GM18520 (cell line): Measurements from ENCODE around the gene DOCK3.

Experiments used
- ATAC-seq: cut with Tn5 transposase; IDR thresholded peaks from one replicate; pipeline ENCODE4 v1.9.1; 2021; ENCODE audit not compliant: unreplicated experiment

DOCK3 gene, protein sequence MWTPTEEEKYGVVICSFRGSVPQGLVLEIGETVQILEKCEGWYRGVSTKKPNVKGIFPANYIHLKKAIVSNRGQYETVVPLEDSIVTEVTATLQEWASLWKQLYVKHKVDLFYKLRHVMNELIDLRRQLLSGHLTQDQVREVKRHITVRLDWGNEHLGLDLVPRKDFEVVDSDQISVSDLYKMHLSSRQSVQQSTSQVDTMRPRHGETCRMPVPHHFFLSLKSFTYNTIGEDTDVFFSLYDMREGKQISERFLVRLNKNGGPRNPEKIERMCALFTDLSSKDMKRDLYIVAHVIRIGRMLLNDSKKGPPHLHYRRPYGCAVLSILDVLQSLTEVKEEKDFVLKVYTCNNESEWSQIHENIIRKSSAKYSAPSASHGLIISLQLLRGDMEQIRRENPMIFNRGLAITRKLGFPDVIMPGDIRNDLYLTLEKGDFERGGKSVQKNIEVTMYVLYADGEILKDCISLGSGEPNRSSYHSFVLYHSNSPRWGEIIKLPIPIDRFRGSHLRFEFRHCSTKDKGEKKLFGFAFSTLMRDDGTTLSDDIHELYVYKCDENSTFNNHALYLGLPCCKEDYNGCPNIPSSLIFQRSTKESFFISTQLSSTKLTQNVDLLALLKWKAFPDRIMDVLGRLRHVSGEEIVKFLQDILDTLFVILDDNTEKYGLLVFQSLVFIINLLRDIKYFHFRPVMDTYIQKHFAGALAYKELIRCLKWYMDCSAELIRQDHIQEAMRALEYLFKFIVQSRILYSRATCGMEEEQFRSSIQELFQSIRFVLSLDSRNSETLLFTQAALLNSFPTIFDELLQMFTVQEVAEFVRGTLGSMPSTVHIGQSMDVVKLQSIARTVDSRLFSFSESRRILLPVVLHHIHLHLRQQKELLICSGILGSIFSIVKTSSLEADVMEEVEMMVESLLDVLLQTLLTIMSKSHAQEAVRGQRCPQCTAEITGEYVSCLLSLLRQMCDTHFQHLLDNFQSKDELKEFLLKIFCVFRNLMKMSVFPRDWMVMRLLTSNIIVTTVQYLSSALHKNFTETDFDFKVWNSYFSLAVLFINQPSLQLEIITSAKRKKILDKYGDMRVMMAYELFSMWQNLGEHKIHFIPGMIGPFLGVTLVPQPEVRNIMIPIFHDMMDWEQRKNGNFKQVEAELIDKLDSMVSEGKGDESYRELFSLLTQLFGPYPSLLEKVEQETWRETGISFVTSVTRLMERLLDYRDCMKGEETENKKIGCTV (N-terminal part only)

GRCh38 chr3:50674349-50675178 lies at the start of gene DOCK3:
Gene DOCK3, plus strand, starts transcription at chr3:50674927. Its CDS starts 337 bp downstream, at chr3:50675264.
- no peak for ATAC-seq

- ATAC-seq = no peak
These were observed 49.2 kb upstream of the DOCK3 start for GRCh38 chr3:50625231-50626182.

GRCh38 chr3:50626401-50626800 lies 48.3 kb upstream of the DOCK3 start:
- no peak for ATAC-seq

DNA sequence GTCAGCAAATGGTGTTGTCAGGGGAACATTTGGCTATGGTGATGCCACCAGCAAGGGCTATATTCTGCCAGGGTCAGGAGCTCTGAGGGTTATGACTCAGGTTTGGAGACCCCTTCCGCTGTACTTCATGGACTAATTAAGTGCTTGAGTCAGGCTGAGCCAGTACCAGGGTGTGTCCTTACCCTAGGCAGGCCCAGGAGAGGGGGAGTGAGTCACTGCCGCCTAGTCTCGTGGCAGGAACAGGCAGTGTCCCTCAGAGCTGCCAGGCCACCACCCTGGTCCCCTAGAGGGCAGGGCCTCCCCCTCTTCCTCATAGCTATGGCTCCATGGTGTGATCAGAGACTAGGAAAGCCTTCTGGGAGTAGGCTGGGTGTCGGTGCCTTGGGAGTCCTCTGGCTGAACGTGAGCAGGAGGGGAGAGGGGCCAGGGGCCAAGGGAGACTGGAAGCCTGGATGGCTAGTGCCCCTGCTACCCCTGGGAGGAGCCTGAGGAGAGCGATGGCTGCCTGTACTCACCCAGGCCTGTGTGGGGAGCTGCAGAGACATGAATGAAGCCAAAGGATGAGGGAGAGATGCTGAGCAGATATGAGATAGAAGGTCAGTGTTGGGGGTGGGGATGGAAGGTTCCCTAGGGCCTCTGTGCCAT lies 47.2 kb upstream of the DOCK3 start:
- ATAC-seq = no peak

- no peak for ATAC-seq
These were observed 46.1 kb upstream of the DOCK3 start for GRCh38 chr3:50628601-50629000.

DNA sequence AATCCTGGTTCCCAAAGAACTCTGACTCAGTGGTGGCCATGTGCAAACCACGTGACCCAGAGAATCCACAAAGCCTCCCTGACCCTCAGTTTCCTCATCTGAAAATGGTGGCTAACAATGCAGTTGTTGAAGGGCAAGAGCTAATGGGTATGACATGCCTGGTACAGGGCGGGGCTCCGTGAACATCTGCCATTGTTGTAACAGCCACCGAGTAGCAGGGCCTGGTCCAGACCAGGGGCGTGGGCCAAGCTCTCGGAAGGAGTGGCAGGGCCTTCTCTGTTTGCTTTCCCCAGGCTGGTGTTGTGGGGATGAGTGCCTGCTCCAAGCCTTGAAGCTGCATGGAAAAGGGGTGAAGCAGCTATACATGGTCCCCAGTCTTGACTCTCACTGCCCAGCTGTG lies 44.3 kb upstream of the DOCK3 start:
- no peak for ATAC-seq

DNA sequence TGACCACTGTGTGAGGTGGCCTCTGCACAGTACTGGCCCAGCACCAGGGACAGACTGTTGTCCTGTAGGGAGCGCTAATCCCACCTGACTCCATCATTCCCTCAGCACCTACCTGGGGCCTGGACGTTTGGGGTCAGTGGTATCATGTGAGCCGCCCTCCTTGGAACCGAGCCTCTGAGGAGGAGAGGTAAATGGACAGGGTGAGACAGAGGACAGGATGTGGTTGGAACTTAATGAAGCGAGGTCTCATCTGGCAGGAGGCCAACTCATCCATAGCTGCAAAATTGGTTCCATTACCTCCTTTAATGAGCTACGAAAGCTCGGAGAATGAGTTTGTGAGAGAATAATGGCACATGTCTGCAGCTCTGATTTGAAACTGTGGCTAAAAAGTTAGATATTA lies 43.9 kb upstream of the DOCK3 start:
- no peak for ATAC-seq

GRCh38 chr3:50632450-50632849 lies 42.3 kb upstream of the DOCK3 start:
- no peak for ATAC-seq

DNA sequence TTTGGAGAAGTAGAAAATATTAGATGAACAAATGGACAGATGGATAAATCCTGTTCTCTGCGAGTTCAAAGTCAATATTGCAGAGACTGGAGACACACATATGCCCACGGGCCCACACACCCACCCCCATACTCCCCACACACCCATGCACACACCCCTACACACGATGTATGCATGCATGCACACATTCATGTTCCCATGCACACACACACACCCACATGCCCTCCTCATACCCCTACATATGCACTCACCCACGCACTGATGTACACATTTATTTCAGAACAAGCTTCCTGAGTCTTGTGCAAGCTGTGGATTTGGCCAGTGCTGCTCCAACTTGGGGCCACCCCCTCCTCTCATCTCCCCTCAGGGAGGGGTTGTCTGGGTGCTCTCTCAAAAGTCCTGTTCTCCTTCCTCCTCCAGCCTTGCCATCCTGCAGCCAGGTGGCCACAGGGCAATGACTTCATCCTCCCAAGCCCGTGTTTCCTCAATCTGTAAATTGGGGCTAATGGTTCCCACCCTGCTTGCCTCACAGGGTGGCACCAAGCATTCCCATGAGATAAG lies 41.4 kb upstream of the DOCK3 start:
- no peak for ATAC-seq

GRCh38 chr3:50635066-50635465 lies 39.7 kb upstream of the DOCK3 start:
- ATAC-seq = no peak

DNA sequence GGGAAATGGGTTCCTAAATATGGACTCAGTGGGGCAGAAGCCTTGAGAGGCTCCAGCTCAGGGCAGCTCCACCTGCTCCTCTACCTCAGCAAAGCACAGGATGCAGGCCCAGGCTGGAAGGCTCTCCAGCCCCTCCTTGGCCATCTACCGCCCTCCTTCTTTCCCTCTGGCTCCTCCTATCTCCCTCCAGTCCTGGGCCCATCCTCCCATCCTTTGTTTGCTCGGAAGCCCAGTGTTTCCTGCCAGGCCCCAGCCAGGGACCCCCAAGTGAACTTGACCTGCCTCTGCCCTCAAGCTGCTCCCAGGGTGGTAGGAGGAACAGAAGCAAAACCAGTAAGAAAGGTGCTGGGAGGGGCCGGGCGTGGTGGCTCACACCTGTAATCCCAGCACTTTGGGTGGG lies 37.7 kb upstream of the DOCK3 start:
- no peak for ATAC-seq

GRCh38 chr3:50637945-50638344 lies 36.8 kb upstream of the DOCK3 start:
- no peak for ATAC-seq

DNA sequence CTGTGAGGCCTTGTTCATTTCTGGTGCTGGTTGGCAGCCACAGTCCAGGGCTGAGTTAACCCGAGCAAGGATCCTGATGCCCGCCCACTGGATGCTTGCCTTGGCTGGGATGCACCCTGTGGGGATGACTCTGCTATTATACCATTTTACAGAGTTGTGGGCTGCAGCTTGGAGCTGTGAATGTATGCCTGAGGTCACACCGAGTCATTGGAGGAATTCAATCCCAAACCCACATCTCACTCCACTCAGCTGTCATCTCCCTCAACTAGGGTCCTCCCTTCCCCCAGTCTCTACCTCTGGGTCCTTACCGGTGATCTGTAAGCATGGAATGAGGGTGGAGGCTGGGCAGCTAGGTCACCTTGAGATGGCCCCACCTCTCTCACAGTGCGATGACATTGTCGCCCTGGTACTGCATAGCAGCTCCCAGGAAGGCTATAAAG lies 35.7 kb upstream of the DOCK3 start:
- no peak for ATAC-seq

DNA sequence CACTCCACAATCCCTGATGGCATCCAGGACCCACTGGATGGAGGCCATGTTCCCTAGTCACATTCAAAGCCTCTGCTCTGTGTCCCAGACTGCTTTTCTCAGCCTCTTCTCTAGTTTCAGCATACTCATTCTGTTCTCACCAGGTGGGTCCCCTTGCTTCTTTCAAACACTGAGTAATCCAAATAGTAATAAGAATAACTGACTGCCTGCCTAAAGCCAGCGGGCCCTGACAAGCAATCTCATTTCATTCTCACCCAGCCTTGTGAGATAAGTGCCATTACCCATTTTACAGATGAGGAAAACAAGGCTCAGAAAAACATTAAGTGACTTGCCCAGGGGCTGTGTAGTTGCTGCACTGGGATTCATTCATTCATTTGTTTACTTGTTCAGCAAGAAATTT lies 32.3 kb upstream of the DOCK3 start:
- ATAC-seq = no peak

- no peak for ATAC-seq
These were observed 30.2 kb upstream of the DOCK3 start for GRCh38 chr3:50644561-50644960.

DNA sequence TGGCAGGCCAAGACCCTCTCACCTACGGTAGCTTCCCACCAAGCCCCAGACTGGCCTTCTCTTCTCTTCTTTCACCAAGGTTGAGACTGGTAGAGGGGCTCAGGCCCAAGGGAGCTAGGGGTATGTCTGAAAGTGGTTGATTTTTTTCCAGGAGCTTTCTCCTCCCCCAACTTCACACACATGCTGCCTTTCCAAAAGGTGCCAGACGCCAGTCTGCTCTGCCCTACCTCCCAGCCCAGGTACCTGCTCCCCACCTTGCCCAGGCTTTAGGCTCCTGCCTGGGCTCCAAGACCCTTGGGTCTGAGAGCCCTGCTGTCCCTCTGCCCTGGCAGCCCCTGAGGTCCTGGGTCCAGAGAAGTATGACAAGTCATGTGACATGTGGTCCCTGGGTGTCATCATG lies 29.3 kb upstream of the DOCK3 start:
- ATAC-seq = no peak

GRCh38 chr3:50648313-50648712 lies 26.4 kb upstream of the DOCK3 start:
- ATAC-seq = no peak

GRCh38 chr3:50648944-50649343 lies 25.8 kb upstream of the DOCK3 start:
- ATAC-seq = no peak
